Measurements from ENCODE around the gene NEURL1B.
"Not testable (repeated sequence)": the region's sequence is repeated elsewhere in the genome, so short reads cannot be mapped to it uniquely, and the experiment has no call there.

NEURL1B gene

DNA sequence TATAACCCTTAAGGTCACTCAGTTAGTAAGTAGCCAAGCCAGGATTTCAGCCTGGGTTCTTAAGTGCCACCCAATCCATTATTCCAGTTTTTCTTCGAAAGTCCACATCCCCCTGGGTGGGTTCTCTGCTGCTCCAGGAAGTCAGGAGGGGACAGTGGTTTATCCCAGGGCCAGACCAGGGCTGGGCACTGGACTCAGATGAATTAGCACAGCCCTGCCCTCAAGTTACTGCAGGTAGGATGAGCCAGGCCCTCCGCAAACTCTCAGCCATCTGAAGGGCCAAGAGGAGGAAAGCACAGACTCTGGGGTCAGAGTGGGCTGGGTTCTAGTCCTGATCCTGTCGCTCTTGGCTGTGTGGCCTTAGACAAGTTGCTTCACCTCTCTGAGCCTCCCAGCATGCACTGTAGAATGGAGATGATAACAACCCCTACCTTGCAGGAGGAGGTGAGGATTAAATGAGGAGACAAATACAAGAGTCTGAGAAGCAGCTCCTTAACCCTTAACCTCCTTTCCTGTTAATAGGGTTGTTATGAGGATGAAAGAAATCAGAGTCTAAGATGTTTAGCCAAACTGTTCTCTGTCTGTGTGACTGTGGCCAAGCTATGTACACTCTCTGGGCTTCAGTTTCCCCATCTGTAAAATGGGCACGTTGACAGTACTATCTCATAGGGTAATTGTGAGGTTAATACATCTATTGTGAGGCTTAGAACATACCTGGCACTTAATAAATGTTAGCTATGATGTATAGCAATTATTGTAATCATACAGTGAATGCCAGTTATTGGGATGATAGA lies 6.8 kb upstream of the NEURL1B start:
- no peak for DNase-seq (ENCODE audit: low spot score)

DNA sequence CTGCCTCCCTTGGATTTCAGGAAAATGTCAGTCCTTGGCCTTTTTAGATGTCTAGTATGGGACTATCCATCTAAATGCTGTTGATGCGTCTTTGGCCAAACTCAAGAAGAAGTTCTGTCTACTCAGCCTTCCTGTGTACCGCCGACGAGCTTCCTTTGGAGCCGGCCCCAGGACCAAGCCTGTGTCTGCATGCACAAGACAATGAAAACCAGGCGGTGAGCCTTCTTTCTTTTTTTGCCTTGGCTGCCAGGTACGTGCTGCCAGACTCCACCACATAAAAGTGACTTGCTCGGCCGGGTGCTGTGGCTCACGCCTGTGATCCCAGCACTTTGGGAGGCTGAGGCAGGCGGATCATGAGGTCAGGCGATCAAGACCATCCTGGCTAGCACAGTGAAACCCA lies 6.0 kb upstream of the NEURL1B start:
- DNase-seq (ENCODE audit: low spot score), result no peak

DNA sequence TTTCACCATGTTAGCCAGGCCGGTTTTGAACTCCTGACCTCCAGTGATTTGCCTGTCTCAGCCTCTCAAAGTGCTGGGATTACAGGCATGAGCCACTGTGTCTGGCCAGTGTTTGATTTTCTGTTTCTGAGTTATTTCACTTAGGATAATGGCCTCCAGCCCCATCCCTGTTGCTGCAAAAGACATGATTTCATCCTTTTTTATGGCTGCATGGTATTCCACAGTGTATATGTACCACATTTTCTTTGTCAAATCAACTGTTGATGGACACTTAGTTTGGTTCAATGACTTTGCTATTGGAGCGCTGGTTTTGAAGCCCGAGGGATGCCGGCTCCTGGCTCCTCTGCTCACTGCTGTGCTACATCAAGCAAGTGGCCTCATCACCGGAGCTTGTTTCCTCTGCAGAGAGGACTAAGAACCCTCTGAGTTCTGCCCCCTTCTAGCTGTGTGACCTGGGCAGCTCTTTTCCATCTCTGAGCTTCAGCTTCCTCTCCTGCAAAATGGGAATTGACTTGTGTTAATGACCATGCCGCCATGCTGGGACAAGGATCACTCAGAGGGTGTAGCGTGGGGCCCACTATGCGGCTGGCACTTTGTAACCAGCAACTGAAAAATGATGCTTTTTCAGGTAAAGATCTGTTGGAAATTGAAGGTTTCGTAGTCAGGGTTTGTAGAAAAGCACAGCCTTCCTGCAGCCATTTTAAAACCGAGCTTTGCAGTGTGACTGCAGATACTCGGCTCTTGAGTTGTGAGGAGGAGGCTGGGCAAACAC lies 4.6 kb upstream of the NEURL1B start:
- no peak for DNase-seq (ENCODE audit: low spot score)

DNA sequence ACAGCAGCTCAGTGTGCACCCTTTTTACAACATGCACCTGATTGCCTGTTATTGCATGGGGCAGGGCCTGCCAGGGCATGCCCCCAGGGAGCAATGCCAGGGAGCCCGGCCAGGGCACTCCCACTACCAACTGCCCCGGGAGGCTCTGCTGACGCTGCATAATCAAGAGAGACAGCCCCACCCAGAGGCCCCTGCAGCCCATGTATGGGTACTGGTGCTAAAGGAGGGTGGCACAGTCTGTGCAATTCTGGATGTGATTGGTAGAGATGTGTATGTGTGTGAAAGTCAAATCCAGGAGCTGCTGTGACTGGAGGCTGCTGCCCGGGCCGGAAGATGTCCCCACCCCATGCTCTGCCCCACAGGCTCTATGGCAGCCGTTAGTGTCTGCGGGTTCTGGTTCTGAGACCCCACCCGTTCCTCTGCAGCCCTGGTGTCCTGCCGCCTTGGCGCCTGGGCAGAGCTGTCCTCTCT lies 3.9 kb upstream of the NEURL1B start:
- DNase-seq (ENCODE audit: low spot score), result no peak

DNA sequence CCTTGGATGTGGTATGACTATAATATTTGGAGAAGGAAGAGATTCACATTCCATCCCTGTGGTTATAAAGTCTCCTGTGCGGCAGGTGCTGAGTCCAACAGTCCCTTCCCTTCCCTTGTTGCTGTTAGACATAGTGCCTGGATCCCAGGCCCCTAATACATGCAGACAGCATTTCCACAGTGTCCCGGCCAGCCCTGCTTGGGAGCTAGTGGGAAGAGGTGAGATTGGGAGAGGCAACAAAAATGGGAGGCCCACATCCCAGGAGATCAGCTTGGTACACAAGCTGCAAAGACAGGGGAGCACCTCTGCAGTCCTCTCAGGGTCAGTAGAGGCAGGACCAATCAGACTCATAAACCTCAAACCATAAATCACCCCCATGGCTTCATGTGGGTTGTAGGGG lies 3.3 kb upstream of the NEURL1B start:
- DNase-seq (ENCODE audit: low spot score), result no peak

DNA sequence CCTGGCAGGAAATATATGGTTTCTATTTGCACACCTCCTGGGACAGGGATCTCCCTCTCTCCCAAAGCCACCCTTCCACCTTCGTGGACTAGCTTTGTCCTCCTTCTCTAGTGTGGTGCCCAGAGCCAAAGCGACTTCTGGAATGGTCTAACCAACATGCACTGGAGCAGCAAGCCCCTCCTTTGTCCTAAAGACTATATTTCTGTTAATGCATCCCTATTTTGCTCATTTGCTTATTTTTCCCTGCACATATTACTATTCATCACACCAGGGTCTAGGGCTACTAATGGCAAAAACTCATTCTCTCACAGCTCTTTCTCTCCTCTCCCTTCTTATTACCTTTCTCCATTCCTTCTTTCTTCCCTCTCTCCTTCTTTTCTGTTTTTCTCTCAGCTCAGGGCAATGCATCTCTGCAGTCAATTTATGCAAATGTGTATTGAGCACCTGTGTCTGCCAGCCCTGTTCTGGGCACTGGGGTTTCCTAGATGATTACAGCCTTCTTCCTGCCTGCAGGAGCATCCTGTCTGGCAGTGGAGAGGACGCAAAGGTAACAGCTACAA lies 2.8 kb upstream of the NEURL1B start:
- DNase-seq (ENCODE audit: low spot score), result no peak

DNA sequence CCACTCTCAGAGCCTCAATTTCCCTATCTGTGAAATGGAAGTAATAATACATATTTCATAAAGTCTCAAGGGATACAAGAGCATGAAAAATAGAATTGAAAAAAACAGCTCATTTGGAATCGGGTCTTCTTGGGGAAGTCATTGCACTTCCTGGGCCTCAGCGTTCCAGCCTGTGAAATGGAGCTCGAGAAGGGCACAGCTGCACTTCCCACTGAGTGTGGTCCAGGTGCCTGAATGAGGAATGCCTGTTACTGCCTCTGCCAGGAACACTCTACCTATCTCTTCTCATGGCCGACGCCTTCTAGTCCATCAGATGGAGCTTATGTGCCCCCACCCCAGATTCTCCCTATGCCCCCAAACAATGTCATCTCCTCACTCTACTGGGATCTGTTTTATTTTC lies 924 bp upstream of the NEURL1B start:
- no peak for DNase-seq (ENCODE audit: low spot score)

DNA sequence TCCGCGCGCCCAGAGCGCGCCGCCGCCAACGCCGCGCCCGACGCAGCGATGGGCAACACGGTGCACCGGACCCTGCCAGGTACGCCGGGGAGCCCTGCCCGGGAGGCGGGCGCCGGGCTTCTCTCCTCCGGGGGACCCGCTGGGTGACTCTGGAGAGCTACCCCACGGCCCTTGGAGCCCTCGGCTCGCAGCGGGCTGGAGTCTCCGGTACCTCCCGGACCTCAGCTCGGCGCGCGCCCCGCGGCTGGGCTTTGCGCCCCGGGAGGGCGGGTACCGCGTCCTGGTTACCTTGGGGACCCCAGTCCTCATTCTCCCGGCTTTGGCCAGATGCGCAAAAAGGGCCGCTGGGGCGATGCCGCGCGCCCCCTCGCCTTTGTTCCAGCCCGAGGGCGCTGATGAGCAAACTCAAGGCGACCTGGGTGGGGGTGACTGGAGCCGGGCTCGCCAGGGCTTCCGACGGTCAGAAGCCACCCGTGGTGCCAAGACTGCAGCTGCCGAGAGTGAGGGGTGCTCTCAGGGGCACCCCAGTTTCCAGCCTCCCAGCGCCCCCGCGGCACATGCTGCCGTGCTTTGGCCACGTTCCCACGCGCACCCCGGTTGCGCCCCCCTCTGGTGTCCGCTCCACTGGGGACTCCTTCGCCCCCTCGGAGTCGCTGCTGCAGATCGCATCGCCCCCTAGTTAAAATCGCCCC lies 442 bp downstream of the NEURL1B start:
- DNase-seq (ENCODE audit: low spot score), result no peak

DNA sequence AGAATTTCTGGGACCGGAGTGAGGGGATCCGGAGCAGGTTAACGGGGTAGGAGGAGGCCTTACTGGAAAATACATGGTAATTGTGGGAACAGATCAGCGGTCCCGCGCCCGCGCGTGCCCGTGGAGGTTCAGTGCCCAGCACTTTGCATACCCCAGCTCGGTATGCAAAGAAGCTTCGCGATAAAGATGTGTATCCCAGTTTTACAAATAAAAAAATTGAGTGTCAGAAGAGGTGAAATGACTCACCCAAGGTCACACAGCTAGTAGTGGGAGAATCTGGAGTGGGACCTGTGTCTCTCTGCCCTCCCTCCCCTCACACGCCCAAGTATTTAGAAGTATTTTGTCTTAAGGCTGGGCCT lies 967 bp downstream of the NEURL1B start:
- DNase-seq (ENCODE audit: low spot score), result no peak

DNA sequence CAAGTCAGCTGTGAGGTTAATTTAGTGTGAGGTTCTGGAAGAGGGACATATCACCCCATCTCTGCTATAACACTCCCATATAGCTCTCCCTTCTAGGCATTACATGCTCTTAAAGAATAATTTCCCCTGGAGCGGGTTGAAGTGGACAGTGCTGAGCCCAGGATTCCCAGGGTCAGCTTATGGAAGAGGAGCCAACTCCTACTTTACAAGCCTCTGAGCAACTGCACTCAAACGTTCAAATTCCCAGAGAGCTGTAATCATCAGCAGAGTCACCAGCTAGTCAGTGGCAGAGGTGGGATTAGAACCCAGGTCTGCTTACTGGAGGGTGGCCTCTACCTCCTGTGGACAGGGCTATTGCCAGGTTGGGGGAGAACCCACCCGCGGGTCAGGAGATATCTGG lies 1.4 kb downstream of the NEURL1B start:
- no peak for DNase-seq (ENCODE audit: low spot score)

DNA sequence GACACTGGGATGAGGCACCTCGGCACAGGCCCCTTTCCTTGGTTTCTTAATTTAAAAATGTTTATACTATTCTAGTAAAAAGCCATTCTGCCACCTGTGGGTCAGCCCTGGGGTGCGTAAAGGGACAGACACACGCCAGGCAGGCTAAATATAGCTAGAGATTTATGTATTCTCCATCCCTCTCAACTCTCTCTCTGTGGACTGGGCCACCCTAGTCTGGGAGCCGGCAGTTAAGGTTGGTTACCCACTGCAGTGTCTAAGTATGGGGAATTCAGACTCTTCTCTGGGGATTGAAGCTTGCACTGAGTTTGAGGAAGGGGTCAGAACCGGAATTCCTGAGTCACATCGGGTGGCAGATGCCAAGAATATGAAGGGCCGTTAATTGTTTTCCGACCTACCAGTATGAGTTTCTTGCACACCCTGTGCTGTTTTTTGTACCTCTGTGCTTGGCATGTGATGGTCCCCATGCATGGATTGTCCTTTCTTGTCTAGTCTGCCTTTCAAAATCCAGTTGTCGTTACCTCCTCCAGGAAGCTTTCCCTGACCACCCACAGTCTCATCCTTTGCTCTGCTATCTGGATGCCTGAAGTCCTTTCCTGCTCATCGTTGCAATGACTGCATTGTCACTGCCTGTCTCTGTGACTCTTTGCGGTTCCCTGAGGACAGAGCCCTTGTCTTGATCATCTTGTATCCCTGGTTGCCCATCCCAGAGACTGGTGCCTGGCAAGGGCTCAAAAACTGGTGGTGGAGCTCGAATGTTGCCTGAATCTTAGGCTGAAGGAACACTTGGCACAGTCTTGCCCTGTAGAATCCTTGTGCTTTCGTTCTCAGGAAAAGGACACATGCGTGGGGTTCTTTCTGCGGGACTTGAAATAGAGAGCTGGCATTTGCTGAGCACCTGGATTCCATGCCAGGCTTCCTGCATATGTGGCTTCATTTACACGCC lies 2.1 kb downstream of the NEURL1B start:
- DNase-seq (ENCODE audit: low spot score), result no peak

DNA sequence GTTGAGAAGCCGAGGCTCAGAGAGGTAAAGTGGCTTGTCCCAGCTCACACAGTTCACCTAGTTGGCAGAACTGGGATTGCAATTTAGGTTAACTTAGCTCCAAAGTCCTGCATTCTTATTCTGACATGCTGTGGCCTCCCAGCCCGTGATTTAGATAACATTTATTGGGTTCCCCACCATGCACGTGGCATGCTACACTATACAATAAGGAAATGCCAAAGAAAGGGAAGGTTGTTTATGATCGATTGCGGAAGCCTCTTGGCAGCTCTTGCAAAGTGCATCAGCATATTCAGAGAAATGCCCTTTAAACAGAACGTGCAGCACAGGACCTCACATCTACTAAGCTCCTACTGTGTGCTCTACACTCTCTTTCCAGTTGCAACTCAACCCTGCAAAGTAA lies 3.2 kb downstream of the NEURL1B start:
- DNase-seq (ENCODE audit: low spot score), result no peak

DNA sequence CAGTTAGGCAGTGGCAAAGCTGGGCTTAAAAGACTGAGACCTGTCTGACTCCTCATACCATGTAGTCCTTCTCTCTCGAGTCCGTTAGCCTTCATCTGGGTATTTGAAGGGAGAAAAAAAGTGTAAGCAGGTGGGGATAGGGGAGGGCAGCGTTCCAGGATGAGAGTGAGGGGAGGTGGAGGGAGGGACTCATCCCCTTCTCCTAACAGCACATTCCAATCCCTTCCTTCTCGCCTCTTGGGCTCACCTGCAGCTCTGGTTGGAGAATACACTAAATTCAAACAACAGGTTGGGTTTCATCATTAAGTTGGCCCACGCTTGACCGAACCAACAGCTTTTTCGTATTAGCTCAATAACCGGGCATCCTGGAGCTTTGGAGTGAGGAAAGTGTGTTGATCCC lies 3.6 kb downstream of the NEURL1B start:
- no peak for DNase-seq (ENCODE audit: low spot score)

DNA sequence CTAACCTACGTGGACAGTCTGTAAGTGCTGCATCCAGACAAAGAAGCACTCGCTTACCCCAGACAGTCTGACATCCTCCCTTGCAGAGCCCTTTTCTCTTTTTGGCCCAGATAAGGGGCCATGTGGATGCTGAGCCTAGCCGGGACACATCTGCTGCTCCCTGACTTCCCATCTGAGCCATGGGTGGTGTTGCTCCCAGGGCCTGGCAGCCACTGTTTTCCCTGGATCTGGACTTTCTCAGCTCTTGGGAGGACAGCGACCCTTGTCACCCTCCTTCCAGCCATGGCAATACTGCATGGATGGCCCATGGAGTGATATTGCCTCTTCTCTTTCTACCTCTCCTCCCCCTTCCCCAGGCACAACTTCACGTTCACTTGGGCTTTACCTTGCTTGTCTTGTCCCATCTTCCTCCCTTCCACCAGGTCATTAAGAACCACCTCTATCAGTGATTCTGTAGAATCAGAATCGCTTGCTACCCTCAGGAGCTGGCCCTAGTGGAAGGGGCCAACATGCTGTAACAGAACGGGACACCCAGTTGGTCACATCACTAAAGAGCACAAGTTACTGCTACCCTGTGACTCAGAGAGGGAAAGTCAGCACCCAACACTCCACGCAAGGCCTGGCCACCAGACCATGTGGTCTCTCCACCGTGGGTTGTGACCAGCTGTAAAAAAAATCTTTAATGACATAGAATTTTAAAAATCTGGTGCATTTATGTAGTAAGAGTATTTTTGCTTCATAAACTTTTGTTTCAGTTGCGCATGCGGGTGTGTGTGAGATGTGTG lies 4.4 kb downstream of the NEURL1B start:
- DNase-seq (ENCODE audit: low spot score), result no peak

DNA sequence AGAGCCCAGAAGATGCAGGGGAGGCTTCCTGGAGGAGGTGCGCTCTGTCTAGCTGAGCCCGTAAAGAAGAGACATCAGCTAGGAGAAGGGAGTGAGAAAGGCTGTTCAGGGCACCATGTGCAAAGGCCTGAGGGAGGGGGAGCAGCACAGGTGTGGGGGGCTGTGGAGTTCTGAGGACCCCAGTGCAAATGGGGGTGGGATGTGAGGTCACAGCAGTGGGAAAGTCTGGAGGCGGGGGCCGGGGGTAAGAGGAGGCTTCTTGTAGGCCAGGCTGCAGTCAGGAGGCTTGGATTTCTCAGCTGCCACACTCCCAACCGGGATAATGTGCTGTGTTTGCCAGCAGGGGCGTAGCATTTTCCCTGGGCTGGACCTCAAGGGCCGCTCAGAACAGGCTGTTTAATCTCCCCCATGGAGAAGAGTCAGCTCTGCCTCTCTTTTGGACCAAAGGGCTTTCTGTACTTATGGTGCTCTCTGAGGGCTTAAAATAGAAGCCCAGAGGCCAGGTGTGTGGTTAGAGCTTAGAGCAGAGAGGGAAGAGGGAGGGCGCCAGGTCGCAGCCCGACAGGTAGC lies 5.7 kb downstream of the NEURL1B start:
- no peak for DNase-seq (ENCODE audit: low spot score)

DNA sequence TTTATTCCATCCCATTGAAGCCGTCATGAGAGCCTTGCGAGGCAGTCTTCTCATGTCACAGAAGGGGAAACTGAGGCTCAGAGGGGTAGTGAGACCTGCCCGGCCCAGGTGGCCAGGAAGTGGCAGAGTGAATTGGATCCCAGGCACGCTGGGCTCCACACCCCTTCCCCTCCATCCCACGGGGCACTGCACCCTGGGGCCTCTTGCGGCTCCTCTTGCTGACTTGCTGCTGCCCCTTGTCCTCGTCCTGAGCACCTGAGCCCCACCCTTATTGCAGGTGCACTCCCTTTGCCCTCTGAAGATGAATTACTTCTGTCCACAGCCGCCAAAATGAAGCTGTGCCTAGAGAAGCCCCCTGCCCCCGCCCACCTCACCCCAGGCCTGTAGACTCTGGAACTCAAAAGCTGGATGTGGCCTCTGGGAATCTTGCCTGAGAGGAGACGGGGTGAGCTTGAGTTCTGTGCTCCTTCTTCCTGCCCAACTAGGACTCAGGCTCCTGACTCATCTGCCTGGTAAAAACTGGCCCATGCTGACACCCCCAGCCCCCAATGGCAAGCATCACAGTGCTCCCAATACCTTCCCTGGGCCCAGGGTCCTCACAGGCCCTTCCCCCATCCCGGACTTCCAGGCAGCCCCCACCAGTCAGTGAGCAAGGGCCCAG lies 6.4 kb downstream of the NEURL1B start:
- DNase-seq (ENCODE audit: low spot score), result no peak

DNA sequence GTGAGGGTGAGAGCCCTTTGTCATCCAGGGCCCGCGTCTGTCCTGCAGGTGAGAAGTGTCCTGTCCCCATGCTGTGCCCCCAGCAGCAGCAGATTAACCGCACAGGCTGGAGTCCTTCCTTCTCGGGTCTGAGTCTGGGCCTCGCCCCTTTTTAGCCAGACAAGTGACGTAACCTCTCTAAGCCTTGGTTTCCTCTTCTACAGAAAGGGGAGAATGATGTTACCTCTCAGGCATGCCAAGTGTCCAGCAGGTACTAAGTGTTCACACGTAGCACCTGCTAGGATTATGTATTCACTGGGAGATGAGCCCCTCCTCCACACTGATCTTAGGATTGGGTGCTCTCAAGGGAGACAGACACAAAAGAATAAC lies 6.9 kb downstream of the NEURL1B start:
- no peak for DNase-seq (ENCODE audit: low spot score)

DNA sequence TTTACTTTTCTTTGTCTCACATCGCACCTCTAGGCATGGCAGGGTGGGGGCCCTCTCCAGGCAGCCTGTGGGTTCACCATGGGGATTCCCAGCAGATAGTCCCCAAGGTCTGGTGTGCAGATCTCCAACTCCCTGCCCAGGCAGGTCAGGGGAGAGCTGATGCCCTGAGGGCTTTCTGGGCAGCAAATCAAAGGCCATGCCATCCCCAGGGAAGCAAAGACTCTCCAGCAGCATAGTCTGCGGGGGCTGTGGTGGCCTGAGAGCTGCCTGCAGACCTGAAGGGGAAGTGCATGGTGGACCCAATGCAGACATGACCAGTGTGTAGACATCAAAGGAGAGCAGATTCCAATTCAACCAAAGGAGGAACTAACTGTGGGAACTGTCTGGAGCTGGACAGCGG lies 7.7 kb downstream of the NEURL1B start:
- no peak for DNase-seq (ENCODE audit: low spot score)

DNA sequence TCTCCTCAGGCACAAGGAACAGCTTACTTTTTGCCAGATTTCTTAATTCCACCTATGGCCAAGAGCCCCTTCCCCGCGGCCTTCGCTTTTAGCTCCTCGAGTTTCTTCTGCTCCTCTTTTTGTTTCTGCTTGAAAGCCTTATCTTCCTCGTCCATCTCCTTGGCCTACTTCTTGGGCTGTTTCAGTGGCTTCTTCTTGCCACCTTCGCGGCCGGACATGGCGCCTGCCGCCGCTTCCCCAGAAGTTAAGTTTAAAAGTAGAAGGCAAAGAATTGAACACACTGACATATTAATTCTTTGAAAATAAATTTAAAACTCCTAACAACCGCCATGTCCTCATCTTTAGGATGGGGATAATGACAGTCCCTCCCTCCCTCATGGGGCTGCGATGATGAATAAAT lies 15.4 kb downstream of the NEURL1B start:
- not testable (repeated sequence) for DNase-seq (ENCODE audit: low spot score)
